Astrocyte of the spinal cord (primary cell): ENCODE results near the gene DYNLT5.

ENCODE experiments used
- DNase-seq: peaks from one replicate; pipeline ENCODE4 v3.0.0; 2011; ENCODE audit warnings: low read depth, low spot score
- H3K4me3 ChIP-seq: 2 replicates; pipeline ENCODE4 v1.5.1; 2011; ENCODE audit warnings: low read depth, mild to moderate bottlenecking, low read length, moderate library complexity
- in situ Hi-C: cut with HindIII; loops from 2 replicates; pipeline ENCODE4 v1.10.0; 2017; ENCODE audit warnings: low sequenced_read_pairs
- TF ChIP-seq, protein P1 (sequence below): IDR thresholded peaks from 2 replicates; pipeline ENCODE4 v1.5.1; 2012; ENCODE audit warnings: low read depth, mild to moderate bottlenecking, low read length, inconsistent platforms

The DYNLT5 gene

DNA sequence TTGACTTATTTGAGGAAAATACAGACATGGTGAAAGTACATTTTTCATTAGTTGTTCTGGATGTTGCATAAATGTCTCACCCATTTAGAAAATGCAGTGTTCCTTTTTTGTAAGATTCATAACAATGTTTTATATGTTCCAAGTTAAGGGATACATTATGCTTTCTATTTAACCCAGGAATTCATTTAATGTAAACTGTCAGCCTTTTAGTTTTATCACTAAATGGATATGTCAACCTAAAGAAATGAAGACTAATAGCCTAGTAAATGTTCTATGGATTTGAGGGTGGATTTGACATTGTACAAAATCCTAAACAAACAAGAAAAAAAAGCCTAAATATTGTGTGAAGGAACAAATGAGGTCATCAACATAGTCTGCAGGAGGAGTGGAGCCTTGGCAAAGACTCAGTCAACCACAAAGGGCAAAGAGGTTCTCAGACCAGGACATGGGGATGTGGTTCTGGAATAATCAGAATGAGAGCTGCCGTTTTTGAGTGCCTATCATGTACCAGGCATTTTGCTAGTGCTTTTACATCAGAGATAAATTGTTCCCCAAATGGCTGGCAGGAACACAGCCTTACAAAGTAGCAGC lies 57.6 kb downstream of the DYNLT5 start:
- peak; percentile 62 for DNase-seq
- no peak overlapping the region for H3K4me3 ChIP-seq
- TF ChIP-seq, protein P1, sequence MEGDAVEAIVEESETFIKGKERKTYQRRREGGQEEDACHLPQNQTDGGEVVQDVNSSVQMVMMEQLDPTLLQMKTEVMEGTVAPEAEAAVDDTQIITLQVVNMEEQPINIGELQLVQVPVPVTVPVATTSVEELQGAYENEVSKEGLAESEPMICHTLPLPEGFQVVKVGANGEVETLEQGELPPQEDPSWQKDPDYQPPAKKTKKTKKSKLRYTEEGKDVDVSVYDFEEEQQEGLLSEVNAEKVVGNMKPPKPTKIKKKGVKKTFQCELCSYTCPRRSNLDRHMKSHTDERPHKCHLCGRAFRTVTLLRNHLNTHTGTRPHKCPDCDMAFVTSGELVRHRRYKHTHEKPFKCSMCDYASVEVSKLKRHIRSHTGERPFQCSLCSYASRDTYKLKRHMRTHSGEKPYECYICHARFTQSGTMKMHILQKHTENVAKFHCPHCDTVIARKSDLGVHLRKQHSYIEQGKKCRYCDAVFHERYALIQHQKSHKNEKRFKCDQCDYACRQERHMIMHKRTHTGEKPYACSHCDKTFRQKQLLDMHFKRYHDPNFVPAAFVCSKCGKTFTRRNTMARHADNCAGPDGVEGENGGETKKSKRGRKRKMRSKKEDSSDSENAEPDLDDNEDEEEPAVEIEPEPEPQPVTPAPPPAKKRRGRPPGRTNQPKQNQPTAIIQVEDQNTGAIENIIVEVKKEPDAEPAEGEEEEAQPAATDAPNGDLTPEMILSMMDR = no peak
- in situ Hi-C loops = no loop called here

DNA sequence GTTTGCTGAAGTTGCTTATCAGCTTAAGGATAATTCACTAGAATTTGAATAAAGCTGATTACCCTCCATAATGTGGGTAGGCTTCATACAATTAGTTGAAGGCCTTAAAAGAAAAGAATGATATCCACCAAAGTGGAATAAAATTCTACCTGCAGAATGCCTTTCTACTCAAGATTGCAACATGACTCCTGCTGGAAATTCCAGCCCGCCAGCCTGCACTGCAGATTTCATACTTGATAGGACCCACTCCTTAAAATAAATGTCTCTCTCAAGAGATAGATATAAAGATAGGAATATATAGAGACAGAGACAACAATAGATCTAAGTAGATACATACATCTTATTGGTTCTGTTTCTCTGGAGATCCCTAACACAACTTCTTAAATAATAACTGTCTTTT lies 72.5 kb downstream of the DYNLT5 start:
- no peak overlapping the region for H3K4me3 ChIP-seq
- TF ChIP-seq, protein P1 = no peak
- no peak for DNase-seq
- in situ Hi-C loops = no loop called here
